Heart left ventricle (tissue), 13 donors: ENCODE measurements around the gene MTFP1.

Source experiments
- POLR2A ChIP-seq, 2 donors: fragments of 450-650 bp; IDR thresholded peaks; one replicate each; pipeline ENCODE4 v1.6.1; 2017; ENCODE audit warnings: antibody characterized with exemption in 2 of 2, mild to moderate bottlenecking in 2 of 2, moderate library complexity in 2 of 2
- TF ChIP-seq, protein P1 (sequence below), 12 donors: fragments of 200-600 bp; sonication (generic) in 4 of 12; IDR thresholded peaks; one replicate each; pipeline versions ENCODE4 v1.5.0 to v1.8.0; 2018 to 2022; ENCODE audit warnings: antibody characterized with exemption in 12 of 12, mild to moderate bottlenecking in 5 of 12
- donor health status: ischemic (EF 13 %, LVEDD 7.1; RV severe dilation, severe dysfunction).
- donor health status: DM: no; HTN: yes; CAD: no.
- donor health status: DM: no; HTN: no; CAD: no.
- donor health status: ischemic (EF 25% LVEDD 6.9; RV normal size, moderate dysfunction).
- donor health status: ischemic (EF 25% LVEDD 5.7; RV mildly dilated, moderate dysfunction).
- donor health status: ischemic (EF 35%, LVEDD 5.7; RV mildly dilated, moderate dysfunction).
- donor health status: nonischemic (EF 11% LVEDD 7.7; RV severe dilation, severe dysfunction).
- donor health status: DM: yes; HTN: yes; CAD: no.
- donor health status: PGD.
- donor health status: ischemic (EF 29% LVEDD 5.4; RV normal size, mild dysfunction).
- donor health status: nonischemic (EF 23%, LVEDD 6.1; RV moderate dilation, normal function).

- TF ChIP-seq, protein P1, sequence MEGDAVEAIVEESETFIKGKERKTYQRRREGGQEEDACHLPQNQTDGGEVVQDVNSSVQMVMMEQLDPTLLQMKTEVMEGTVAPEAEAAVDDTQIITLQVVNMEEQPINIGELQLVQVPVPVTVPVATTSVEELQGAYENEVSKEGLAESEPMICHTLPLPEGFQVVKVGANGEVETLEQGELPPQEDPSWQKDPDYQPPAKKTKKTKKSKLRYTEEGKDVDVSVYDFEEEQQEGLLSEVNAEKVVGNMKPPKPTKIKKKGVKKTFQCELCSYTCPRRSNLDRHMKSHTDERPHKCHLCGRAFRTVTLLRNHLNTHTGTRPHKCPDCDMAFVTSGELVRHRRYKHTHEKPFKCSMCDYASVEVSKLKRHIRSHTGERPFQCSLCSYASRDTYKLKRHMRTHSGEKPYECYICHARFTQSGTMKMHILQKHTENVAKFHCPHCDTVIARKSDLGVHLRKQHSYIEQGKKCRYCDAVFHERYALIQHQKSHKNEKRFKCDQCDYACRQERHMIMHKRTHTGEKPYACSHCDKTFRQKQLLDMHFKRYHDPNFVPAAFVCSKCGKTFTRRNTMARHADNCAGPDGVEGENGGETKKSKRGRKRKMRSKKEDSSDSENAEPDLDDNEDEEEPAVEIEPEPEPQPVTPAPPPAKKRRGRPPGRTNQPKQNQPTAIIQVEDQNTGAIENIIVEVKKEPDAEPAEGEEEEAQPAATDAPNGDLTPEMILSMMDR (IDR thresholded peaks at IDR 0.05) = no peak
- TF ChIP-seq POLR2A (IDR thresholded peaks at IDR 0.05) = no peak
Measured at GRCh38 chr22:30383061-30383460, 42.5 kb upstream of the MTFP1 start.
